HepG2 (cell line): Measurements from ENCODE around the gene VSIG10L. TPM values are rescaled to one million over a fixed set of nuclear protein-coding genes. Genes with fewer than 3 reads are reported as not detected.

Experiments
- ATAC-seq: fragments of 200-7000 bp; cut with Tn5 transposase; 3 replicates; pipeline ENCODE4 v1.9.1; 2020; ENCODE audit warnings: mild to moderate bottlenecking, moderate library complexity
- BruUV-seq: library from RNA; stranded (reverse); fragments of 400-500 nt; replicated peaks from 2 replicates; lab custom pipeline; 2021; lab: Mats Ljungman, UMichigan
- CTCF ChIA-PET: fragments of 300-600 bp; formaldehyde crosslinking; extraction: SDS; loops from one replicate; lab custom pipeline; 2021; ENCODE audit warnings: low total read pairs, inconsistent platforms, low intra/inter-chr PET ratio; lab: Yijun Ruan, JAX
- POLR2A ChIA-PET: fragments of 350-600 bp; sonication (Branson Sonifier 250); formaldehyde crosslinking; loops from one replicate; lab custom pipeline; 2020; ENCODE audit warnings: antibody characterized with exemption, inconsistent platforms; lab: Yijun Ruan, JAX
- DNase-seq: peaks from one replicate; pipeline ENCODE4 v3.0.0-alpha.2; 2015; ENCODE audit warnings: low spot score
- FAIRE-seq: peaks from 3 replicates; lab custom pipeline; 2011; peaks lifted over from hg19 to GRCh38; lab: Jason Lieb, UNC
- H2AFZ ChIP-seq: one replicate; pipeline ENCODE4 v1.6.1; 2011; ENCODE audit warnings: low read length, inconsistent platforms
- H3K27ac ChIP-seq: fragments of 300-600 bp; 3 replicates; pipeline ENCODE4 v1.8.0; 2011; ENCODE audit warnings: mixed run types, mild to moderate bottlenecking, mixed read lengths, low read length, inconsistent platforms; ENCODE audit not compliant: insufficient read depth; ENCODE audit errors: extremely low read length
- H3K27me3 ChIP-seq, 2 experiments: fragments of 200-600 bp in 1 of 2; 2 replicates in 1 of 2; 3 replicates in 1 of 2; pipeline versions ENCODE4 v1.6.0 to v1.8.0; 2011; ENCODE audit warnings: low read length in 2 of 2, mild to moderate bottlenecking in 2 of 2, moderate library complexity in 2 of 2, inconsistent platforms in 1 of 2; ENCODE audit not compliant: insufficient read depth in 2 of 2, control insufficient read depth in 1 of 2
- H3K36me3 ChIP-seq, 2 experiments: fragments of 200-600 bp in 1 of 2; replicated peaks in 1 of 2; 2 replicates in 1 of 2; 3 replicates in 1 of 2; pipeline versions ENCODE4 v1.5.1 to v1.8.0; 2011; ENCODE audit warnings: low read length in 2 of 2, inconsistent platforms in 1 of 2; ENCODE audit not compliant: insufficient read depth in 2 of 2, control insufficient read depth in 1 of 2
- H3K4me1 ChIP-seq: 2 replicates; pipeline ENCODE4 v1.5.1; 2012; ENCODE audit warnings: low read length, inconsistent platforms; ENCODE audit not compliant: insufficient read depth
- H3K4me2 ChIP-seq: 2 replicates; pipeline ENCODE4 v1.6.0; 2011; ENCODE audit warnings: low read depth, low read length, inconsistent platforms
- H3K4me3 ChIP-seq, 3 experiments: fragments of 200-600 bp in 1 of 3; sonication (generic), shearing (Covaris generic) in 1 of 3; replicated peaks in 1 of 3; 2 replicates each; pipeline ENCODE4 v1.5.1; 2011 to 2016; ENCODE audit warnings: low read length in 3 of 3, inconsistent platforms in 2 of 3, low read depth in 2 of 3, mild to moderate bottlenecking in 2 of 3, control low read depth in 1 of 3, mixed read lengths in 1 of 3; ENCODE audit not compliant: insufficient read depth in 1 of 3
- H3K79me2 ChIP-seq: one replicate; pipeline ENCODE4 v1.6.1; 2011; ENCODE audit warnings: low read length, inconsistent platforms; ENCODE audit not compliant: insufficient read depth
- H3K9ac ChIP-seq: 2 replicates; pipeline ENCODE4 v1.6.0; 2011; ENCODE audit warnings: mild to moderate bottlenecking, low read depth, low read length, inconsistent platforms; ENCODE audit not compliant: insufficient read depth
- H3K9me3 ChIP-seq: 2 replicates; pipeline ENCODE4 v1.5.1; 2012; ENCODE audit warnings: mild to moderate bottlenecking, low read length
- H4K20me1 ChIP-seq: 2 replicates; pipeline ENCODE4 v1.6.0; 2011; ENCODE audit warnings: inconsistent platforms, mild to moderate bottlenecking, low read length, moderate library complexity; ENCODE audit not compliant: insufficient read depth
- KDM2A ChIP-seq: sonication (generic); formaldehyde crosslinking; IDR thresholded peaks from 2 replicates; pipeline ENCODE4 v1.4.0; 2020; ENCODE audit warnings: low read depth, missing genetic modification reagents, borderline replicate concordance
- SKIL ChIP-seq: sonication (generic); formaldehyde crosslinking; IDR thresholded peaks from 2 replicates; pipeline ENCODE4 v1.8.0; 2022; ENCODE audit warnings: missing genetic modification reagents, mild to moderate bottlenecking, moderate library complexity, borderline replicate concordance
- SSRP1 ChIP-seq: IDR thresholded peaks from 2 replicates; pipeline ENCODE4 v1.6.1; 2016; ENCODE audit warnings: control low read depth
- ZFP90 ChIP-seq: sonication (generic); formaldehyde crosslinking; IDR thresholded peaks from 2 replicates; pipeline ENCODE4 v1.8.0; 2022; ENCODE audit warnings: missing genetic modification reagents, mild to moderate bottlenecking, inconsistent platforms, borderline replicate concordance
- ZNF367 ChIP-seq: sonication (generic); formaldehyde crosslinking; IDR thresholded peaks from 2 replicates; pipeline ENCODE4 v1.4.0; 2020; ENCODE audit warnings: missing genetic modification reagents, borderline replicate concordance
- ZNF747 ChIP-seq: sonication (generic); formaldehyde crosslinking; IDR thresholded peaks from 2 replicates; pipeline ENCODE4 v1.8.1; 2023; ENCODE audit warnings: missing genetic modification reagents, mild to moderate bottlenecking, borderline replicate concordance
- WGBS: methylation state at CpG from one replicate; pipeline ENCODE4 v1.1.6; 2017; ENCODE audit warnings: low lambda C conversion rate; 5-methylcytosine and 5-hydroxymethylcytosine counted together
- in situ Hi-C: cut with HindIII; loops from 2 replicates; pipeline ENCODE4 v1.10.0; 2017; ENCODE audit warnings: low pct_unique_long_range_greater_than_20kb; ENCODE audit not compliant: extremely low pct_ligation_motif_present
- intact Hi-C: fragments of 100-400 bp; cut with micrococcal nuclease; formaldehyde crosslinking; loops from one replicate; pipeline ENCODE4 v1.10.0; 2022; ENCODE audit not compliant: unreplicated experiment
- polyA plus RNA-seq, 8 experiments: library from polyadenylated mRNA; depleted of rRNA in 3 of 8; stranded (reverse) in 7 of 8; unstranded in 1 of 8; fragments of >200 nt; fragmentation: Illumina TruSeq in 4 of 8; extraction: Trizol in 4 of 8; gene quantifications; 2 replicates each; pipeline versions ENCODE4 v1.2.1 to v1.2.3, GENCODE V29; 2011 to 2016; ENCODE audit warnings: low read depth in 4 of 8, missing spikeins in 1 of 8, mixed read lengths in 1 of 8; ENCODE audit not compliant: insufficient read depth in 1 of 8
- total RNA-seq, 5 experiments: library from RNA; depleted of rRNA; stranded (reverse); fragments of >200 nt; fragmentation: Illumina TruSeq; extraction: Trizol; gene quantifications; 2 replicates each; pipeline ENCODE4 v1.2.3, GENCODE V29; 2016; ENCODE audit warnings: low read depth in 1 of 5

VSIG10L gene
- total and polyA plus RNA-seq, 2 of the 13 experiments (the other 11 are each of a cell fraction or from before 2014, with no cell fraction given) = 2.7 to 8.5 TPM

- peak; percentile 34; the same call in 1 of the 2 replicates for TF ChIP-seq SKIL
- 0 out of 2 replicates have a peak, but pooled peaks have one; percentile 25 for TF ChIP-seq KDM2A (CRISPR knock-in tag)
- TF ChIP-seq ZNF367 (CRISPR knock-in tag) = no peak
- TF ChIP-seq ZNF747 (CRISPR knock-in tag) = no peak
- no peak for TF ChIP-seq SSRP1 (CRISPR knock-in tag)
- TF ChIP-seq, all 625 proteins: peak for 5
Observed at GRCh38 chr19:51320280-51320657, 21.7 kb downstream of the VSIG10L start (continued).

- Histone ChIP-seq H3K9me3 (no peaks in the 10 kb centered on the region), H4K20me1 (no peaks in the 10 kb centered on the region), H3K27ac (no peak overlapping the region), H3K79me2 (no peaks in the 10 kb centered on the region), H3K4me1 (peaks cover 18% of the 10 kb centered on the region), H3K27me3 (peaks cover 3 to 32% of the 10 kb centered on the region in 2 experiments; a peak in 4 of 5 replicates), H3K9ac (no peak overlapping the region), H3K4me2 (no peak overlapping the region), H2AFZ (no peak overlapping the region), H3K36me3 (no peaks in the 10 kb centered on the region), H3K4me3 (no peak overlapping the region)
- FAIRE-seq = no peak
- ChIA-PET CTCF (no interaction called here), POLR2A (interaction anchor here (1.2 kb wide), 1 partner anchor 20 kb away, joined by 5 read pairs; no protein-coding TSS in a partner anchor)
- no peak for DNase-seq
- in situ Hi-C loops (no loop called here), intact Hi-C loops (no loop called here)
- BruUV-seq = no TSS peak
- TF ChIP-seq ZFP90 (CRISPR knock-in tag) = no peak
- no peak; the same call in 2 of the 3 replicates for ATAC-seq
- WGBS = 29% methylated on average over 8 of the region's 14 CpGs
Observed at GRCh38 chr19:51319649-51320279, 22.2 kb downstream of the VSIG10L start.
